ENCODE measurements around the gene RHOU. TPM values are rescaled to one million over a fixed set of nuclear protein-coding genes. Genes with fewer than 3 reads are reported as not detected.

RHOU gene
- total and polyA plus RNA-seq, 2 experiments from 2014 or later = 0.95 to 4.4 TPM

- TF ChIP-seq CTCF (conservative IDR thresholded peaks at IDR 0.05; ENCODE audit: low read depth in 2 of 2) (no peak), EZH2phosphoT487 (IDR thresholded peaks at IDR 0.05; ENCODE audit: unreplicated experiment) (no peak)
Measured at GRCh38 chr1:228747301-228747935, 12.1 kb downstream of the RHOU start (continued).

- no peak for TF ChIP-seq ZNF462 (CRISPR knock-in tag; IDR thresholded peaks at IDR 0.05)
- TF ChIP-seq JUNB (IDR thresholded peaks at IDR 0.05; ENCODE audit: unreplicated experiment) = no peak
- TF ChIP-seq CREB1 (CRISPR knock-in tag; IDR thresholded peaks at IDR 0.05; ENCODE audit: low read depth) = no peak
- TF ChIP-seq REST (IDR thresholded peaks at IDR 0.05; ENCODE audit: unreplicated experiment) = no peak
- TF ChIP-seq CTCF (conservative IDR thresholded peaks at IDR 0.05; ENCODE audit: low read depth in 2 of 2) = no peak
- TF ChIP-seq STAT1 (IDR thresholded peaks at IDR 0.05; ENCODE audit: unreplicated experiment) = no peak
- ATAC-seq = no peak
- Histone ChIP-seq H3K9me2 (ENCODE audit: insufficient read depth) (no peaks in the 10 kb centered on the region), H3K27ac (ENCODE audit: low read depth) (no peak overlapping the region), H3K4me1 (ENCODE audit: insufficient read depth) (no peaks in the 10 kb centered on the region), H3K4me2 (no peak overlapping the region), H3K4me3 (no peak overlapping the region), H2AFZ (no peak overlapping the region), H3K36me3 (ENCODE audit: insufficient read depth) (no peaks in the 10 kb centered on the region), H3K27me3 (ENCODE audit: insufficient read depth) (no peaks in the 10 kb centered on the region), H3F3A (replicated peaks; ENCODE audit: low read depth) (no peaks in the 10 kb centered on the region), H3K79me2 (replicated peaks; ENCODE audit: insufficient read depth) (no peaks in the 10 kb centered on the region), H4K20me1 (replicated peaks; ENCODE audit: insufficient read depth) (no peaks in the 10 kb centered on the region)
- peaks cover 8% of the 10 kb centered on the region; the same call in 1 of the 3 replicates for H3K36me3 Mint-ChIP-seq (ENCODE audit: low read depth)
- no peak overlapping the region for H3K27ac Mint-ChIP-seq
- no peak for DNase-seq (ENCODE audit: low spot score)
- H3K4me1 Mint-ChIP-seq = no peaks in the 10 kb centered on the region; the same call in 2 of the 3 replicates
- H3K9me3 Mint-ChIP-seq = no peaks in the 10 kb centered on the region
- no peaks in the 10 kb centered on the region for H3K27me3 Mint-ChIP-seq (ENCODE audit: insufficient read depth, low read depth, poor library complexity)
- no peak overlapping the region for H3K4me3 Mint-ChIP-seq
Measured at GRCh38 chr1:228748029-228748428, 12.8 kb downstream of the RHOU start.
